ENCODE results near the gene IL13RA1.
"Not testable (repeated sequence)": the region's sequence is repeated elsewhere in the genome, so short reads cannot be mapped to it uniquely, and the experiment has no call there.

IL13RA1 gene

DNA sequence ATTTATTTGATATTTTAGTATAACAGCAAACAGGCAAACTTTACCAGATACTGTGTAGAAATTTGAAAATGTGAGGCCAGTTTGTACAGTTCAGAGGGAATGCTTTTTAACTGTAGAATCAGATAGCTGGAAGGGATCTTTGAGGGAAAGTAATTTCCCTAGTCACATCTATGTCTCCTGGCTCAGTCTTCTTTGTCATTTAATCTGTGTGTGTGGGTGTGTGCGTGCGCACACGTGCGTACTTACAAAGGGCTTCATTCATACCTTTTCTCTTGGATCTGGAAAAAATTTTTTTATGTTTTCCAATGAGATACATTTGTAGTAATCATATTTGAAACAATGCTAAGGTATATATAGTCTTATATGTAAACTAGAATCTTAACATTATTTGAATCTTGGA is 44.6 kb downstream of the IL13RA1 start:
- DNase-seq, result no peak

DNA sequence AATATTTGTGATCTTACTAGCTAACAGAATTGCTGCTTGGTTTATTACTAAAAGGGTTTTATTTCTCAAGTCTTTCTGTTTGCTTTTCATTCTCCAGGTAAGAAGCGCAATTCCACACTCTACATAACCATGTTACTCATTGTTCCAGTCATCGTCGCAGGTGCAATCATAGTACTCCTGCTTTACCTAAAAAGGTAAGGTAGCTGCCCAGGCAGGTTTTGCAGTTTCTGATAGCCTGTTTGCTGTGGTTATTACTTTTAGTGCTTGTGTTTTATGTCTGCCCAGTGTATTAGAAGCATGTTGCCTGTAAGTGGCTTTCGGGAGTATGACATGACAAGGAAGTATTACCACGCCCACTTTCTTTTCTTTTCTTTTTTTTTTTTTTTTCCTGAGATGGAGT is 46.4 kb downstream of the IL13RA1 start:
- no peak for DNase-seq

DNA sequence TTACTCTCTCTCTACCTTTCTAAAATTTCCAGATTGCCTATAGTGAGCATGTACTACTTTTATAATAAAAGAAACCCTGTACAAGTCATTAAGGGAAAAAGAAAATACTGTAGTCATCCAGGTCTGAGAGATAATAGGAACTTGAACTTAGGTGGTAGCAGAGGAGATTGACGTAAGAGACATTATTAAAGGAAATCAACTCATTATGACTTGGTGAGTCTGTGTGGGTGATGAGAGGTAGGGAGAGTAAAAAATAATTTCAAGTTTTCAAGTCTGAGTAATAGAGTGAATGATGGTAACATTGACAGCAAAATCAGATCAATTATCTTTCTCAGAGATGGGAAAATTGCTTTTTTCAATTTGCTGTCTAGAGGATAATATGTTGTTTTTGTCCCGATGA is 52.2 kb downstream of the IL13RA1 start:
- no peak for DNase-seq

DNA sequence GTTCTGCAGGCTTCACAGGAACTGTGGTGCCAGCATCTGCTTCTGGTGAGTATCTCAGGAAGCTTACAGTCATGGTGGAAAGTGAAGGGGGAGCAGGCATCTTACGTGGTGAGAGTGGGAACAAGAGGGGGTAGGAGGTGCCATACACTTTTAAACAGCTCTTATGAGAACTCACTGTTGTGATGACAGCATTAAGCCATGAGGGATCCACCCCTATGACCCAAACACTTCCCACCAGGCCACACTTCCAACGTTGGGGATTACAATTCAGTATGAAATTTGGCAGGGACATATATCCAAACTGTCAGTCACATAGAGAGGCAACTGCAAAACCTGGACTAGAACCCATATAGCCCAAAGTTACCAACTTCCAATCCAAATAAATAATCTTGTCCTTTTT is 53.1 kb downstream of the IL13RA1 start:
- DNase-seq, result no peak

DNA sequence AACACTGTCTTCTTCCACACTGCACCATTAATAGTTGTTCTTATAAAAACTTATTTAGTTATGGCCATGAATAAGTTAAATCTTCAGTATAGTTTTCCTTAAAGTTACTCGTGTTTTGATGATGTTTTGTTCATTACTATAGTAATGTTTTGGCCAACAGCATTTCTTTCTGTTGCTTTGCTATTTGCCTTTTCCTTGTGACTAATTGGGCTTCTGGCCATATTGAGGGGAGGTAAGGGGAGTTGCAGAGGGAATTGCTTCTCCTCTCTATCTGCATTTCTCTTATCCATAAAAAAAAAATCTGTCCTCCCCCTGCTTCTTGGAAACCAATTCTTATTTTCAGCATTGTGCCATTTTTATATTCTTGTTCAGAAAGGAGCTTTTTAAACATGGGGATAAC is 53.5 kb downstream of the IL13RA1 start:
- DNase-seq, result no peak

DNA sequence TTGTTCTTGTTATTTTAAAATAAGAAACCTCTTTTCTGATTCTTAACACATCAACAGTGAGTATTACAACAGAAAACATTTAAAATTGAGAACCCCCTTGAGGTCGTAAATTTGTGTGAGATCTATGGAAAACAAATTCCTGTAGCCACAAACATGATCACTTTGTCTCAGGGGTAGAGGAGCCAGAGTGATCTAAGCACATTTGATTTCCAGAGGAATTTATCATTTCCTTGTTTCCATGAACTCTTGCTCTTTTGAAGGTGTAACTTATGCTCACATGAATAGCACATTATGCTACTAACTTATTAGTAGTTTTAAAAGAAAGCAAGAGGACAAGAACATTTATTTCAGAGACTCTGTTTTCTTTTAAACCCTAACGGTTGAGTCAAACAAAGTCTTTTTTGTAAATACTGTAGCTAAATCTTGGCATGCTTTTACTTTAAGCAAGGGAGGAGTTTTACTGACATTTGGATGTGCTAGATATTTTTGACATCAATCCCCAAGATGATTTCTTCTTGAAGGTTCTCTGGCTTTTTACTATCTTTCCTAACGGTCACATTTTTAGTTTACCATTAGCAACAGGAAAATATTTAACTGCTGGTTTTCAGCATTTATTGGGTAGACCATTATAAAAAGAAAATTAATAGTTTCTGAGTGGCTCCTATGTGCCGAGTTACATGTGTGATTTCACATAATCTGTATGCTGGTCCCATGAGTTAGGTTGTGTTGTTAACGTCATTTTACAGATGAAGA is 68.3 kb downstream of the IL13RA1 start:
- DNase-seq, result no peak

DNA sequence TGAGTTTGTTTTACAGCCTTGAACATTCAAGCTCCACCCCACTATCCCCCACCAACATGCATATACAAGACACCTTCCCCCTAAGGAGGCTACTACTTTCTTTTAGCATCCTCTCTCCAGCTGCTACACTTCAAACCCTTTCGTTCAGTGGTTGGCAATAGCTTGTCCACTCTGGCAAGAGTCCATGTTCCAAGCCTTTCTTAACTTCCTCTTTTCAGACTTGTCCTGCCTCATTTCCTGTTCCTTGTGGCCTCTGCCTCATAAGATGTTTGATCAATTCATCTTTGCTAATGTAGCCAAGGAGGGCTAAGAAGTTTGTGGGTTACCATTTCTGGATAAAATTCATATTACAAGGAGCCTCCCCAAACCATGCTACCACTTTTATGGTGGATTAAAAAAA is 75.5 kb downstream of the IL13RA1 start:
- DNase-seq, result peak in 2 of 58 donors; percentile 0 to 24

DNA sequence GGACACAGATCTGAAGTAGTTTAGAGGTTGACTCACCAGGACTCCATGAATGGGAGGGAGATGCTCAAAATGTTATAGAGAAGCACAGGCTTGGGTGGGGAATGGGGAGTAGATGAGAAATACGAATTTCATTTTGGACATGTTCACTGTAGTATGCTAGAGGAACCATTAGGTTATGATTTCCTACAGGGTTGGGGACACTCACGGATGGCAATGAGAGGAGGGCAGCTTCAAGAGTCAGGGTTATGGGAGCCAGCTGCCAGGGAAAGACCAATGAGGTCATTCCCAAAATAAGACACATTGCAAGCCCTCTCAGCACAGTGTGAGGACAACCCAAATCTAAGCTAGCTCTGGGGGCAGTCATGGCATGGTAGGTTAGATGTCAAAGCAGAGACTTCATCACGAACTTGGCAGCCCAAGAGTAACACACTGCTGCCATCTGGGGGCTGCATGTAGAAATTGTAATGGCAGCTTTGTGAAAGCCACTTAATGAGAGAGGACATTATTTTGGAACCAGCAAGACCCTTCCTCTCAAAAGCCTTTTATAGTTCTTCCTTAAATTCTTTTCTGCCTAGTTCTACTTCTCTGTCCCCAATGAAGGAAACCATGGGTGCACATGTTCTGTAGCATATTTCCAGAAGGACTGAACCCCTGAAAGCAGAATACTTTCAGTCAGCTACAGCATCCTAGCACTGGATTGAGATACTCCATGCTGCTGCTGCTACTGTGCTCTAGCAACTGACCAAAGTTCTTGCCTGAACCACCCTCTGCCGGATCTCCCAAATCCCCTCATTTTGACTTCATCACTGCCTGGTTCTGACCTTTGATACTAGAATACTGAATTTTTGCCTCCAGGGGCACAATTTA is 80.0 kb downstream of the IL13RA1 start:
- peak in 26 of 58 donors; percentile 0 to 38 (median 4) for DNase-seq

DNA sequence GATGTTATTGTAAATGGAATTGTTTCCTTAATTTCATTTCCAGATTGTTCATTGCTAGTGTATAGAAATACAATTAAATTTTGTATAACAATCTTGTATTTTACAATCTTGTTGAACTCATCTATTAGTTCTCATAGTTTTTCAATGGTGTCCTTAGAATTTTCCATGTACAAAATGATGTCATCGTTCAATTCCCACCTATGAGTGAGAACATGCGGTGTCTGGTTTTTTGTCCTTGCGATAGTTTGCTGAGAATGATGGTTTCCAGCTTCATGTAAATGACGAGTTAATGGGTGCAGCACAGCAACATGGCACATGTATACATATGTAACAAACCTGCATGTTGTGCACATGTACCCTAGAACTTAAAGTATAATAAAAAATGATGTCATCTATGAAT is 89.9 kb downstream of the IL13RA1 start:
- DNase-seq, result not testable (repeated sequence)

DNA sequence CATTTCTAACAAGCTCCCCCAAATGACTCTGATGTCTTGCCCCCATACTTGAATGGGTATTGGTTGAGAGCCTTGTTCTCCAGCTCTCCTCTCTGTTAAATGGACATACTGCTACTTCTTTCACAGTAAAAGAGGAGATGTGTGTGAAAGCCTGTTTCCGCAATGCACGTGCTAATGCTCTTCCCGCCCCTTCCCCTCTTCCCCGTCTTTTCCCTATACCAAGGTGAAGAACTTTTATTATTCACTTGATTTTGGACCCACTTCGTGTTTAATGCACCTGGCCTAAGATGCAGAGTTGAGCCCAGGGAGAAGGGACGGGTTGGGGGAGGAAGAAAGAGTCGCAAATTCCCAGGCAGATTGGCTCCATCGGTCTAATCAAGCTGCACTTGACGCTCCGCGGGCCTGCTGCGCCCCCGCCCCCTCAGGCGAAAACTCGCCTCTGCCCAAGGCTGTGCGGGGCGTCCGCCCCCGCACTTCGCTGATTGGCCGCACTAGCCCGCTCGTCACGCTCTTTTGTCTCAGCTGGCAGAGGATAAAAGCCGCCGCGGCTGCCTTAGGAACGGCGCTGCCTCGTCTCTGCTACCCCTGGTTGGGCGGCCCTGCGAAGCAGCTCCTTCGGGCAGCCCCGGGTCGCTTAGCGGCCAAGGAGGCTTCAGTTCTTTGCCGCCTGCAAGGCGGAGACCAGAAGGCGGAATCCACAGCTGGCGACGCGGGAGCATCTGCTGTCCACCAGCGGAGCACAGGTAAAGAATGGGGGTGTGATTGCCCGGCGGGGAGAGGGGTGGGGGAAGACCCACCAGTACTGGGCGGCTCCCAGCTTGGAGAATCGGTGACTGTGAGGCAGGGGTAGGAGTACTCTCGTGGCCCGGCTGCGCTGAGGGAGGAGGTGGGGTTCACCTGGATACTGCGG is 96.1 kb downstream of the IL13RA1 start, which contains the start of gene ZCCHC12:
Gene ZCCHC12 (plus strand): TSS at position 562 of the 910 bp plus-strand sequence. CDS start 1,421 bp downstream, outside the sequence.
- DNase-seq, result peak in 53 of 58 donors; percentile 0 to 73 (median 39)

DNA sequence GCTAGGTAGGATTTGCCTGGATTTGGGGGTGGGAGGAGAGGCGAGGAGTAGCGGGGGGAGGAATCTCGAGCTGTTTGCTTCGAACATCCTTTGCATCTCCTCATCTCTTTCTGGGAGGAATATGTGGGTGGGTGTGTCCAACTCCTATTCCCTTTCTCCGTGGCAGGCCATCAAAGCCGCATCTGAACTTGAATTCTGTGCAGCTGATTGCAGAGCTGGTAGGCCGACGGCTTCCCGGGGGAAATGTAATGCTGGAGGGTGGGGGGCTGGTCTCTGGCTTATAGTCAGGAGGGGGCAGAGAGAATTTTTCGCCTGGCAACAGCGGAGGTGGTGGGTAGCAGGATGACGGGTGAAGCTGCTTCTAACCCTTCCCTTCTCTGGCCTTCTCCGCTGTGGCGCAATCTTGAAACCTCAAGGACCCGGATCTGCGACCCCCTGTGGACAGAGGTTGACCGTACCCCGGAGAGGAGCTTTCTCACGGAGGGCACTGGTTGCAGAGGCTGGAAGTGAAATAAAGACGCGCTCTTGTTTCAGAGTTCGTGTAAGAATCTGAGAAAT is 96.8 kb downstream of the IL13RA1 start:
- DNase-seq, result peak in 3 of 58 donors; percentile 1 to 10 (median 1)

DNA sequence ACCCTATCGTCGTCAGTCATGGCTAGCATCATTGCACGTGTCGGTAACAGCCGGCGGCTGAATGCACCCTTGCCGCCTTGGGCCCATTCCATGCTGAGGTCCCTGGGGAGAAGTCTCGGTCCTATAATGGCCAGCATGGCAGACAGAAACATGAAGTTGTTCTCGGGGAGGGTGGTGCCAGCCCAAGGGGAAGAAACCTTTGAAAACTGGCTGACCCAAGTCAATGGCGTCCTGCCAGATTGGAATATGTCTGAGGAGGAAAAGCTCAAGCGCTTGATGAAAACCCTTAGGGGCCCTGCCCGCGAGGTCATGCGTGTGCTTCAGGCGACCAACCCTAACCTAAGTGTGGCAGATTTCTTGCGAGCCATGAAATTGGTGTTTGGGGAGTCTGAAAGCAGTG is 97.8 kb downstream of the IL13RA1 start:
- DNase-seq, result no peak

DNA sequence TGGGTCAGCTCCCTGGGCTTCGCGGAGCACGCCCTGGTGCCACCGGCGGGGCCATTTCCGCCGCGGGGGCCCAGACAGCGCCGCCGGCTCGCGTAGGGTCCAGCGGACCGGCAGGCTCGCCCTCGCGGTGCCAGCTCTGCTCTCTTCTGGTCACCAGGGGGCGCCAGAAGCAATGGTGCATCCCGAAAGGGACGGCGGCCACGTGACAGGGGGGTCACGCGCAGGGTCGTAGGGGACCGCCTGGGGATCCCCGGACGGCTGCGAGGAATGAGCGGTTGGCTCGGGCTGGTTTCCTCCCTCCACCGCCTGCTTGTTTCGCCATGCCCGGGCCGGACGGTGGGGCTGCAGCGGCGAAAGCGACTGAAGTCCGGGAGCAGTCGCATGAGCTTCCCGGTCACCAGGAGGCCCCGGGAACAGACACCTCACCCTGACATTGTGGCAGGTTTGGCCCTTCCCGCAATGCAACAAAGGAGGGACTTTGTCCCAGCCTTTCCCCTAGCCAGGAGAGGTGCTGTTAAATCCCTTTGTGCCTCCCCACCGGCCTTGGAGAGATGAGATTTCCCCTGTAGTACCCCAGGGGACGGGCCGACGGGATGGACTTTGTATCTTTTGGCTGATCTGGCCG is 112.0 kb downstream of the IL13RA1 start:
- peak; percentile 2 to 89 (median 70) for DNase-seq
